Smooth muscle cell of bladder (primary cell): ENCODE results near the gene CD22. TPM values are rescaled to one million over a fixed set of nuclear protein-coding genes. Genes with fewer than 3 reads are reported as not detected.

Experiments used
- total RNA-seq: library from RNA; depleted of rRNA; stranded (reverse); fragments of >200 nt; gene quantifications from 2 replicates; pipeline ENCODE4 v1.2.3, GENCODE V29; 2014

CD22 gene
- 0.09 and 0.14 TPM in 2 replicates for total RNA-seq

GRCh38 chr19:35328851-35329285 is at the start of gene CD22:
CD22 (plus strand) TSS chr19:35329187; CDS start chr19:35332041, 2,854 bp downstream.

GRCh38 chr19:35291916-35292315 is 37.1 kb upstream of the CD22 start, which contains the start of gene MAG:
MAG (plus strand) TSS chr19:35292161; CDS start chr19:35295409, 3,248 bp downstream.

GRCh38 chr19:35347171-35347929 is 18.4 kb downstream of the CD22 start, which contains the start of gene FFAR1:
FFAR1 (plus strand) TSS chr19:35347902; CDS start chr19:35351552, 3,650 bp downstream.

GRCh38 chr19:35357867-35358573 is 29.0 kb downstream of the CD22 start, which contains the start of gene FFAR3:
FFAR3 (plus strand) TSS chr19:35358460; CDS start chr19:35358891, 431 bp downstream.

GRCh38 chr19:35370722-35371121 is 41.7 kb downstream of the CD22 start, which contains the start of gene GPR42:
GPR42 (plus strand) TSS chr19:35371068; CDS start chr19:35371360, 292 bp downstream.

Other genes starting within 250 kb of the CD22 start
- 0.37 TPM in 1 of 2 replicates, not detected in the other for gene FXYD3, start 213.4 kb upstream of the CD22 start, total RNA-seq
- gene LGI4, start 194.1 kb upstream of the CD22 start, total RNA-seq = 0.28 and 0.46 TPM in 2 replicates
- gene FXYD1, start 190.4 kb upstream of the CD22 start, total RNA-seq = 2.4 and 2.6 TPM in 2 replicates
- gene FXYD7, start 185.9 kb upstream of the CD22 start, total RNA-seq = not detected in 2 replicates
- 24.1 and 24.6 TPM in 2 replicates for gene FXYD5, start 174.5 kb upstream of the CD22 start, total RNA-seq
- gene FAM187B, start 100.4 kb upstream of the CD22 start, total RNA-seq = not detected in 2 replicates
- 0.28 and 0.55 TPM in 2 replicates for gene LSR, start 80.2 kb upstream of the CD22 start, total RNA-seq
- 37.0 and 55.7 TPM in 2 replicates for gene USF2, start 60.2 kb upstream of the CD22 start, total RNA-seq
- gene HAMP, start 46.7 kb upstream of the CD22 start, total RNA-seq = under 0.01 TPM in 2 replicates
- not detected in 2 replicates for gene MAG, start 37.0 kb upstream of the CD22 start, total RNA-seq
- not detected in 2 replicates for gene FFAR1, start 18.7 kb downstream of the CD22 start, total RNA-seq
- gene FFAR3, start 29.3 kb downstream of the CD22 start, total RNA-seq = 0.09 and 0.14 TPM in 2 replicates
- not detected in 2 replicates for gene GPR42, start 41.9 kb downstream of the CD22 start, total RNA-seq
- gene FFAR2, start 119.1 kb downstream of the CD22 start, total RNA-seq = not detected in 2 replicates
- not detected in 2 replicates for gene KRTDAP, start 161.3 kb downstream of the CD22 start, total RNA-seq
- 4.0 and 18.3 TPM in 2 replicates for gene DMKN, start 184.5 kb downstream of the CD22 start, total RNA-seq
- 2.1 and 9.3 TPM in 2 replicates for gene SBSN, start 199.1 kb downstream of the CD22 start, total RNA-seq
- gene GAPDHS, start 204.3 kb downstream of the CD22 start, total RNA-seq = not detected in 2 replicates
- 81.8 and 120 TPM in 2 replicates for gene TMEM147, start 216.4 kb downstream of the CD22 start, total RNA-seq
- gene ATP4A, start 234.5 kb downstream of the CD22 start, total RNA-seq = not detected in 2 replicates